A549 (cell line): ENCODE data around the gene ANKRD10. TPM values are rescaled to one million over a fixed set of nuclear protein-coding genes. Genes with fewer than 3 reads are reported as not detected.
A peak's percentile ranks its signal among the peaks of the same experiment; 100 is the strongest.

Experiments
- ATAC-seq, 2 experiments: fragments of 200-7000 bp in 1 of 2; fragments of >200 bp in 1 of 2; cut with Nextera tagmentation in 1 of 2; cut with Tn5 transposase in 1 of 2; 3 replicates each; pipeline versions ENCODE4 v1.8.0 to v1.9.1; 2018 to 2020; ENCODE audit warnings: mild to moderate bottlenecking in 1 of 2, moderate library complexity in 1 of 2
- CTCF ChIA-PET: fragments of 300-600 bp; sonication (Branson Sonifier 250); formaldehyde crosslinking; extraction: SDS; loops from one replicate; lab custom pipeline; 2021; ENCODE audit warnings: antibody characterized with exemption, inconsistent platforms; lab: Yijun Ruan, JAX
- POLR2A ChIA-PET: fragments of 350-600 bp; formaldehyde crosslinking; extraction: SDS; loops from one replicate; lab custom pipeline; 2021; ENCODE audit warnings: antibody characterized with exemption, inconsistent platforms; lab: Yijun Ruan, JAX
- DNase-seq, 2 experiments: peaks; one replicate each; pipeline versions ENCODE4 v3.0.0 to v3.0.0-alpha.2; 2011 to 2016; ENCODE audit warnings: low read depth in 1 of 2, low spot score in 1 of 2
- FAIRE-seq: peaks from 2 replicates; lab custom pipeline; 2011; peaks lifted over from hg19 to GRCh38; lab: Jason Lieb, UNC
- H3K27ac ChIP-seq, 2 experiments: fragments of >200 bp; sonication (Bioruptor Twin); formaldehyde crosslinking; 3 replicates each; pipeline ENCODE4 v1.5.1; 2016 to 2017
- H3K4me1 ChIP-seq: fragments of >200 bp; sonication (Bioruptor Twin); formaldehyde crosslinking; 3 replicates; pipeline ENCODE4 v1.6.1; 2016
- H3K4me2 ChIP-seq: fragments of >200 bp; sonication (Bioruptor Twin); formaldehyde crosslinking; 3 replicates; pipeline ENCODE4 v1.6.1; 2016
- H3K4me3 ChIP-seq: fragments of >200 bp; sonication (Bioruptor Twin); formaldehyde crosslinking; 3 replicates; pipeline ENCODE4 v1.5.1; 2016
- H3K9me3 ChIP-seq: fragments of >200 bp; sonication (Bioruptor Twin); formaldehyde crosslinking; 3 replicates; pipeline ENCODE4 v1.6.1; 2016
- BCL3 ChIP-seq: fragments of >200 bp; sonication (Bioruptor Twin); formaldehyde crosslinking; IDR thresholded peaks from 3 replicates; pipeline ENCODE4 v1.6.1; 2016
- CEBPB ChIP-seq, 2 experiments: fragments of >200 bp in 1 of 2; sonication (Bioruptor Twin) in 1 of 2; formaldehyde crosslinking in 1 of 2; IDR thresholded peaks; 2 replicates each; pipeline ENCODE4 v1.6.1; 2012 to 2016
- CHD4 ChIP-seq: fragments of 200-600 bp; sonication (generic); IDR thresholded peaks from 2 replicates; pipeline ENCODE4 v1.6.1; 2016; ENCODE audit warnings: antibody characterized with exemption, mild to moderate bottlenecking, borderline replicate concordance
- ESRRA ChIP-seq: fragments of 150-350 bp; IDR thresholded peaks from 2 replicates; pipeline ENCODE4 v1.6.1; 2014; ENCODE audit warnings: mild to moderate bottlenecking, low read length, borderline replicate concordance
- FOSL2 ChIP-seq, 2 experiments: fragments of 450-650 bp in 1 of 2; fragments of >200 bp in 1 of 2; sonication (Bioruptor Twin) in 1 of 2; formaldehyde crosslinking; IDR thresholded peaks; 2 replicates each; pipeline versions ENCODE4 v1.5.0 to v1.6.1; 2016 to 2020; ENCODE audit warnings: mild to moderate bottlenecking in 1 of 2, moderate library complexity in 1 of 2
- GATA3 ChIP-seq: IDR thresholded peaks from 2 replicates; pipeline ENCODE4 v1.6.1; 2012; ENCODE audit warnings: borderline replicate concordance
- HDAC2 ChIP-seq: fragments of 200-600 bp; sonication (generic); IDR thresholded peaks from 2 replicates; pipeline ENCODE4 v1.6.1; 2016
- HES2 ChIP-seq: fragments of >200 bp; sonication (Bioruptor Twin); formaldehyde crosslinking; IDR thresholded peaks from 2 replicates; pipeline ENCODE4 v1.6.1; 2016
- HMGXB4 ChIP-seq: fragments of 250-450 bp; sonication (Bioruptor Pico); IDR thresholded peaks from 2 replicates; pipeline ENCODE4 v1.5.0; 2021; ENCODE audit warnings: mild to moderate bottlenecking, moderate library complexity, borderline replicate concordance
- HOXB13 ChIP-seq: fragments of 250-450 bp; sonication (Bioruptor Pico); IDR thresholded peaks from 2 replicates; pipeline ENCODE4 v1.5.0; 2020; ENCODE audit warnings: low read depth, mild to moderate bottlenecking, moderate library complexity
- HOXB5 ChIP-seq: fragments of 250-450 bp; sonication (Bioruptor Pico); IDR thresholded peaks from 2 replicates; pipeline ENCODE4 v1.5.0; 2020; ENCODE audit warnings: mild to moderate bottlenecking, moderate library complexity
- JUNB ChIP-seq: fragments of >200 bp; sonication (Bioruptor Twin); formaldehyde crosslinking; IDR thresholded peaks from 2 replicates; pipeline ENCODE4 v1.6.1; 2016
- KDM1A ChIP-seq: fragments of 200-600 bp; sonication (generic); IDR thresholded peaks from 2 replicates; pipeline ENCODE4 v1.6.1; 2016; ENCODE audit warnings: low read depth, mild to moderate bottlenecking
- MAFK ChIP-seq: fragments of 450-650 bp; IDR thresholded peaks from 2 replicates; pipeline ENCODE4 v1.6.1; 2014; ENCODE audit not compliant: partially characterized antibody
- MAX ChIP-seq: IDR thresholded peaks from 2 replicates; pipeline ENCODE4 v1.6.1; 2012
- MAZ ChIP-seq: fragments of 150-350 bp; IDR thresholded peaks from 2 replicates; pipeline ENCODE4 v1.6.1; 2014; ENCODE audit warnings: antibody characterized with exemption, low read depth, low read length, borderline replicate concordance
- NR3C1 ChIP-seq: fragments of >200 bp; sonication (Bioruptor Twin); formaldehyde crosslinking; IDR thresholded peaks from 3 replicates; pipeline ENCODE4 v1.6.1; 2017
- RARB ChIP-seq: fragments of 250-450 bp; sonication (Bioruptor Pico); IDR thresholded peaks from 2 replicates; pipeline ENCODE4 v1.8.0; 2021; ENCODE audit warnings: mild to moderate bottlenecking, moderate library complexity
- REST ChIP-seq: fragments of 200-600 bp; sonication (generic); IDR thresholded peaks from 2 replicates; pipeline ENCODE4 v1.6.1; 2016; ENCODE audit warnings: antibody characterized with exemption, mild to moderate bottlenecking, moderate library complexity
- RNF2 ChIP-seq: fragments of 200-600 bp; sonication (generic); IDR thresholded peaks from 2 replicates; pipeline ENCODE4 v1.6.1; 2016; ENCODE audit warnings: low read depth, mild to moderate bottlenecking, antibody characterized with exemption, moderate library complexity, borderline replicate concordance
- ZSCAN20 ChIP-seq: fragments of 250-450 bp; sonication (Bioruptor Pico); IDR thresholded peaks from 2 replicates; pipeline ENCODE4 v1.8.0; 2022; ENCODE audit warnings: mild to moderate bottlenecking, moderate library complexity
- WGBS: methylation state at CpG from one replicate; pipeline ENCODE4 v1.1.6; 2017; ENCODE audit errors: missing lambda C conversion rate; 5-methylcytosine and 5-hydroxymethylcytosine counted together
- polyA plus RNA-seq, 4 experiments: library from polyadenylated mRNA; depleted of rRNA in 3 of 4; stranded (reverse); fragments of >200 nt; fragmentation: RNase III in 1 of 4; extraction: RNeasy Plus Mini Kit Qiagen cat#74134 plus additional on column Dnase treatment in 1 of 4; gene quantifications; 2 replicates in 3 of 4; 3 replicates in 1 of 4; pipeline ENCODE4 v1.2.3, GENCODE V29; 2011 to 2017

ANKRD10 gene
- polyA plus RNA-seq, 2 of the 4 experiments (the other 2 are of a cell fraction), result 32.1 to 66.0 TPM

- ATAC-seq, result no peak
- Histone ChIP-seq H3K4me2 (no peak overlapping the region), H3K9me3 (no peaks in the 10 kb centered on the region), H3K4me1 (0 out of 3 replicates have a peak, but pooled peaks cover 4% of the 10 kb centered on the region), H3K27ac (no peak overlapping the region), H3K4me3 (no peak overlapping the region)
- POLR2A ChIA-PET, result no interaction called here
- CTCF ChIA-PET, result interaction anchor here (0.7 to 1.2 kb wide), 2 partner anchors 63 to 147 kb away, joined by 3 read pairs; no protein-coding TSS in a partner anchor
- WGBS, result 64% methylated on average over 5 of the region's 5 CpGs
- TF ChIP-seq NR3C1 (no peak), JUNB (no peak), HOXB13 (CRISPR knock-in tag) (no peak), ZSCAN20 (CRISPR knock-in tag) (no peak), REST (no peak), GATA3 (no peak), RNF2 (no peak), RARB (CRISPR knock-in tag) (no peak), BCL3 (no peak), MAFK (no peak), MAX (no peak), CHD4 (no peak), ESRRA (no peak), HES2 (no peak), CEBPB (IDR thresholded peaks at IDR 0.05) (no peak), HOXB5 (no peak)
- no peak for FAIRE-seq
- no peak for DNase-seq
Observed at GRCh38 chr13:110920038-110920437, 5.2 kb upstream of the ANKRD10 start.

- Histone ChIP-seq H3K27ac (no peak overlapping the region; a peak in 1 of 6 replicates), H3K4me3 (peak overlapping the region; percentile 99), H3K9me3 (no peaks in the 10 kb centered on the region), H3K4me2 (peak overlapping the region; percentile 79), H3K4me1 (peaks cover 16% of the 10 kb centered on the region)
- FAIRE-seq (no peak), DNase-seq (no peak), ATAC-seq (no peak)
- ChIA-PET POLR2A (no interaction called here), CTCF (no interaction called here)
- TF ChIP-seq FOSL2 (IDR thresholded peaks at IDR 0.05), result no peak
- peak; percentile 26 for TF ChIP-seq FOSL2 (CRISPR knock-in tag; IDR thresholded peaks at IDR 0.05)
- no peak for TF ChIP-seq MAZ
- no peak for TF ChIP-seq HDAC2
- TF ChIP-seq HMGXB4, result no peak
- TF ChIP-seq KDM1A, result no peak
- WGBS, result 68% methylated on average over 9 of the region's 9 CpGs
Observed at GRCh38 chr13:110916301-110917142, 1.7 kb upstream of the ANKRD10 start.
